NOMO-1 treated with DMSO at 0.1 percent for 48 hours (cell line): ENCODE results near the gene DOLK.

ENCODE experiments used
- DNase-seq: peaks from one replicate; lab custom pipeline; 2025; ENCODE audit not compliant: unreplicated experiment; lab: John Stamatoyannopoulos, UW

Gene DOLK

GRCh38 chr9:128936171-128936865 is 11.1 kb downstream of the DOLK start:
- no peak for DNase-seq

DNA sequence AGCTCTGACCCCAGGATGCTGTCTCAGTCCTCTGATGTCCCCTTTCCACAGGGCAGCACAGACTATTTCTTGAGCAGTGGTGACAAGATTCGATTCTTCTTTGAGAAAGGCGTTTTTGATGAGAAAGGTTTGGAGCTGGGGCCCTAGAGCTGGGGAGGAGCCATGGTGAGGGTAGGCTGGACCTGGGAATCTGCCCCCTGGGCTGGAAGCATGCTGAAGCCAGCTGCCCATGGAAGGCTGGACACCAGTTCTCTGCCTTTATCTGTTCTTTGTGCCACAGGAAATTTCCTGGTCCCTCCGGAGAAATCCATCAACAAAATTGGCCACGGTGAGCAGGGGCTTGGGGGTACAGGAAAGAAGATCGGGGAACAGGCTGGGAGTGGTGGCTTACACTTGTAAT is 13.7 kb downstream of the DOLK start:
- DNase-seq, result no peak

DNA sequence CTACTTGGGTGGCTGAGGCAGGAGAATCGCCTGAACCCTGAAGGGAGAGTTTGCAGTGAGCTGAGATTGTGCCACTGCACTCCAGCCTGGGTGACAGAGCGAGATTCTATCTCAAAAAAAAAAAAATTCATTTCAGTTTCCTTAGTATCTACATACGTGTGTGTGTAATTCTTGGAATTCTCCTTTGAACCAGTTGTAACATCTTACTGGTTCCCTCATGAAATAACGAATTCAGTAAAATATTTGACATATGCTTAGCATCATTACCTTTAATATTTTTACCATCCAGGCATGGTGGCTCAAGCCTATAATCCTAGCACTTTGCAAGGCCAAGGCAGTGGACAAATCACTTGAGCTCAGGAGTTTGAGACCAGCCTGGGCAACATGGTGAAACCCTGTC is 17.8 kb downstream of the DOLK start:
- no peak for DNase-seq

DNA sequence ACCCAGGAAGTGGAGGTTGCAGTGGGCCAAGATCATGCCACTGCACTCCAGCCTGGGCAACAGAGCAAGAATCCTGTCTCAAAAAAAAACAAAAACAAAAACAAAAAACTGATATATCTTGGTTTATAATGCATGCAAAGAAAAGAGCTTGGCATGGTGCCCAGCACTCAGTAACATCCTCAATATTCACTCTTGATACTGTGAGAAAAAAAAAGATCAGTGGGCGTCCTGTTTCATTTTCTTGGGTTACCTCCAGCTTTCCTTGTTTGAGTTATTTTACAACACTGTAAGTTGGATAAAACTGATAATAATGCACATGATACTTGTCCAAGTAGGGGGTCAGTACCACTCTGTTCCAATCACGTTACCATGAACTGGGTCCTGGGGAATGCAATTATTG is 18.8 kb downstream of the DOLK start:
- no peak for DNase-seq

DNA sequence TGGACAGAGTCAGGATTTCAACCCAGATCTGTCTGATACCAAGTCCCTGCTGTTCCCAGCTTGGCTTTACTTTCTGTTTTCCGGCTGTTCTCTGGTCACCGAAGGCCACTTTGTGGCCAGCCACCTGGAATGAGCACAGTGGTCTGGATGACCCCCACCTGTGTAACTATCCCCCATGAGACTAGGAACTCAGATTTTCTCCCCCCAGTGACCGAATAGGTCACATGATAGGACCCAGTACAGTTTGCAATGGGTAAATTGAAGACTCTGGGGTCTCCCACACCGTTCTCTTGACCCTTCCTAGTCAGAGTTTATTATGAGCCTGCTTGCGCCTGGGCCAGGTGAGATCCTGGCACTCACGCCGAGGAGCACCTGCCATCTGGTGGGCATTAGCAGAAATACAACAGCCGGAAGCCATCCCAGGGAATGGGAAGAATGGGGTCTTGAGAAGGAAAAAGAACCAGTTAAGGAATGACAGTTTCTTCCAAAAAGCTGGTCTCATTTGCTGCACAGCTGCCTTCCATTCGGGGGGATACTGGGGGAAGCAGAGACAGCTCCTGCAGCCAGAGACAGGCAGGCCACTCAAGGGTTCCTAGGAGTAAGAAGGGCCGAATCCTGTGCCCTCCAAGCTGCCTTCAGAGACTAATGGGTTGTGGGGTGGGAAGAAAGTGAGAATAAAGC is 19.5 kb downstream of the DOLK start:
- no peak for DNase-seq

DNA sequence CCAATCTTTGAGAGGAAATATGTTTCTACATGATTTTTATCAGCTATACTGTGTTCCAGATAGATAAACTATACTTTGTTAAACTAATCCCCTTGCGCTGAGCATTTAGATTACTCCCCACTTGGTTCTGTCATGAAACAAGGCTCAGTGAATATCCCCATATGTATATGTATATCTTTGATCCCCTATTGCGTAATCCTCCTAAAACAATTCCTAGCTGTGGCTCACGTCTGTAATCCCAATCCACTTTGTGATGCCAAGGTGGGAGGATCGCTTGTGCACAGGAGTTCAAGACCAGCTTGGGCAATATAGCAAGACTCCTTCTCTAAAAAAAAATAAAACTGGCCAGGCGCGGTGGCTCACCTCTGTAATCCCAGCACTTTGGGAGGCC is 23.9 kb downstream of the DOLK start:
- DNase-seq, result no peak

GRCh38 chr9:128921881-128922763 is 25.3 kb downstream of the DOLK start:
- no peak for DNase-seq

GRCh38 chr9:128920381-128921058 is 26.9 kb downstream of the DOLK start, which contains the start of gene PHYHD1:
PHYHD1 (plus strand) TSS chr9:128920982; CDS start chr9:128922324, 1,342 bp downstream.
- no peak for DNase-seq

GRCh38 chr9:128919402-128920089 is 27.9 kb downstream of the DOLK start:
- DNase-seq, result no peak

GRCh38 chr9:128918921-128919320 is 28.5 kb downstream of the DOLK start:
- no peak for DNase-seq

GRCh38 chr9:128917151-128917849 is 30.1 kb downstream of the DOLK start:
- no peak for DNase-seq

GRCh38 chr9:128916745-128917144 is 30.7 kb downstream of the DOLK start:
- no peak for DNase-seq

GRCh38 chr9:128916204-128916603 is 31.2 kb downstream of the DOLK start:
- no peak for DNase-seq

DNA sequence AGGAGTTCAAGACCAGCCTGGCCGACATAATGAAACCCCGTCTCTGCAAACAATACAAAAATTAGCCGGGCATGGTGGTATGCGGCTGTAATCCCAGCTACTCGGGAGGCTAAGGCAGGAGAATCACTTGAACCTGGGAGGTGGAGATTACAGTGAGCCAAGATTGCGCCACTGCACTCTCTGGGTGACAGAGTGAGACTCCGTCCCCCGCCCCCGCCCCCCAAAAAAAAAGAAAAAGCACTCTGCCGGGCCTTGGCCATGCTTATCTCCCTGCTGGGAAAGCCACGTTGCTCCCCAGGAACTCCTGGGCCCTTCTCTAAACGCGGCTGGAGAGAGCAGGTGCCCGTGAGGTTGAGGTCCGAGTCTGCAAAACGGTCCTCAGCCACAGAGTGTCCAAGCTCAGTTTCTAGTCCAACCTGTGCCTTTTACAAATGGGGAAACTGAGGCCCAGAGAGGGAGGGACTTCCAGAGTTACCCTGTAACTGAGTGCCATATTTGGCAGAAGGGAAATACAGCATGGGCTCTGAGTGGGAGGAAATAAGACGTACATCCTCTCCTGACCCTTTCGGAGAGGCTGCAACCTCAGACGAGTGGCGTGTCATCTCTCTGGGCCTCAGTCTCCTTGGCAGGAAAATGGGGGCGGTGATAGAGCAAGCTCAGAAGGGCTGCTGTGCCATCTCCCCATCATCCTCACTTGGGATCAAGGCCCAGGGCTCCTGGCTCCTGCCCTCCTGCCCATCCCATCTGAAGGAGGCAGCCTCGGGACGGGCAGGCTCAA is 33.2 kb downstream of the DOLK start:
- no peak for DNase-seq

DNA sequence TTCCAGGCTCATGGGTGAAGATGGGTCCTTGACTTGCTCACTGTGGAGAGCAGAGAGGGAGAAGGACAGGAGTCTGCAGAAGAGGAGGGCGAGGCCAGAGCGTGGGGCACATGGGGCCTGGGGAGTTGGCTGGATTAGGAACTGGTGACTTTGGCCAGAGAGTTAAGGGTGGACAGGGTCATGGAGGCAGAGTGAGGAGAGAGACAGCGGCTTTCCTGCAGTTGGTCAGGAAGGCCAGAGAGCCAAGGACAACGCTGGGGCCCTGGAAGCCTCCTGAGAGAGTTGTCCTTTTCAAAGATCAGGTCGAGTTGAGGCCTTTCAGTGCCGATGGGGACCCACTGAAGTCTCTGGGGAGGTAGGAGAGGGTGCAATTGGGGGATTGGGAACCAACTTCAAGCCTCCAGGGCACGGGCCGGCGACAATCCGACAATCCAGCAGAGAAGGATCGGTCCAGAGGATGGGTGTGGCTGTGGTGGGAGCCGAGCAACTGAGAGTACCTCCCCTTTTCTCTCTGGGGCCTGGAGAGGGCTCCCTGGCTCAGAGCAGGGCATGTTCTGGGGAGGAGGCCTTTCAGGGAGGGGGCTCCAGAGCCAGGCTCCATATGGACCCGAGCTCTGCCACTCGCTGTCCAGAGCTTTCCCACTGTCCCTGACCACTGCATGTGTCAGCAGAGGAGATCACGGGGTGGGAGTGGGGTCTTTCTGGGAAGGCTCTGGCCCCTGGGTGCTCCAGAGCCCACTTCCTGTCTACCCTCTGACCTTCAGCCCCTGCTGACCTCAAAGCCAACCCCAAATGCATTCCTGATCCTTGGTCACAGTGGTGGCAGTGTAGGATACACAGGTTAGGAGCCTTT is 34.1 kb downstream of the DOLK start:
- DNase-seq, result no peak

DNA sequence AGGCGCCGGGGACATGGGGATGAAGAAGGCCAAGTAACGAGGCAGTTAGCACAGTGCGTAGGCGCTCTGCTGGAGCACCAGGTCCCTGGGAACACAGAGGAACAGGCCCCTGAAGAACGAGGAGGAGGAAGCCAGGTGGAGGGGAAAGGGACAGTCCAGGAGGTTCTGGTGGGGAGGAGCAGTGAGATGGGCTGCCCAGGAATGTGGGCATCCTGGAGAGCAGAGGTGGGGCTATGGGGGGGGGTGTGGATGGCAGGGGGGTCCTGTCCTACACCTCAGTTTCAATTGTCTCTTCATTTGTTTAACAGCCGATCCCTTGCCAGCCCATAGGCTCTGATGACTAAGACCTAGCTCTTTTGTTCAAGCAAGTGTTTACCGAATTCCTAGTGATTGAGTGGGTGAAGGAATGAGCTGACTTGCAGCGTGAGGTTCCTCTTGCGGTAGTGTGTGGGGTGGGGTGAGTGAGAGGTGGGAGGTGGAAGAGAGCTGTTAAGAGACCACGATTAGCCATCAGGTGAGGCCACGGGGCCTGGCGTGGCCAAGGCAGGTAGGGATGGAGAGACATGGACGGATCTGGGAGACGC is 35.0 kb downstream of the DOLK start:
- DNase-seq, result no peak

DNA sequence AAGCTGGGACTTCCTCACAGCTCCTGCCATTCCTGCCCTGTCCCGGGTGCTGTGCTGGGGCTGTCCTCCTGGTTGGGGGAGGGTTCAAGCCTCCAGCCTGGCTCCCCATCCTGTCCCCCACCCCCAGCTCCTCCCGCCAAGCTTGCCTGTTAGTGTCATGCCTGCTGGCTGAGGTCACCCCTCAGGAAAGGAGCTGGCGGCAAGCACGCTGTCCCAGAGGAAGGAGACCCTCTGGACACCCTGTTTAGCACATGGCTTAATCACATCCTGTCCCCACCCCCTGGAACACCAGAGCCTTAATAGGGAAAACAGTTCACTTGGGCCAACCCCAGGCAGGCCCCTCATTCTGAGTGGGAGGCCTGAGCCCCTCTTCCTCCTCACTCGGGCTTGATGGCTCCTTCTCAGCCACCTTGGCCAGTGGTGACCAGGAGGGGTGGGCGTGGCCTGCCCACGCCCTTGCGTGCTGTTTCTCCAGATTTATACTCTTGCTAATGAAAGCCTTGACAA is 35.8 kb downstream of the DOLK start:
- DNase-seq, result no peak

GRCh38 chr9:128910906-128911305 is 36.5 kb downstream of the DOLK start:
- DNase-seq, result no peak
